22Rv1 (cell line): ENCODE measurements around the gene RANBP1.

Source experiments
- ZFX ChIP-seq: fragments of 450-650 bp; IDR thresholded peaks from 2 replicates; pipeline ENCODE4 v1.6.1; 2017; ENCODE audit warnings: antibody characterized with exemption, borderline replicate concordance
- TF ChIP-seq, protein P1 (sequence below): fragments of 450-650 bp; IDR thresholded peaks from 2 replicates; pipeline ENCODE4 v1.5.1; 2017; ENCODE audit warnings: mild to moderate bottlenecking

- TF ChIP-seq, protein P1, sequence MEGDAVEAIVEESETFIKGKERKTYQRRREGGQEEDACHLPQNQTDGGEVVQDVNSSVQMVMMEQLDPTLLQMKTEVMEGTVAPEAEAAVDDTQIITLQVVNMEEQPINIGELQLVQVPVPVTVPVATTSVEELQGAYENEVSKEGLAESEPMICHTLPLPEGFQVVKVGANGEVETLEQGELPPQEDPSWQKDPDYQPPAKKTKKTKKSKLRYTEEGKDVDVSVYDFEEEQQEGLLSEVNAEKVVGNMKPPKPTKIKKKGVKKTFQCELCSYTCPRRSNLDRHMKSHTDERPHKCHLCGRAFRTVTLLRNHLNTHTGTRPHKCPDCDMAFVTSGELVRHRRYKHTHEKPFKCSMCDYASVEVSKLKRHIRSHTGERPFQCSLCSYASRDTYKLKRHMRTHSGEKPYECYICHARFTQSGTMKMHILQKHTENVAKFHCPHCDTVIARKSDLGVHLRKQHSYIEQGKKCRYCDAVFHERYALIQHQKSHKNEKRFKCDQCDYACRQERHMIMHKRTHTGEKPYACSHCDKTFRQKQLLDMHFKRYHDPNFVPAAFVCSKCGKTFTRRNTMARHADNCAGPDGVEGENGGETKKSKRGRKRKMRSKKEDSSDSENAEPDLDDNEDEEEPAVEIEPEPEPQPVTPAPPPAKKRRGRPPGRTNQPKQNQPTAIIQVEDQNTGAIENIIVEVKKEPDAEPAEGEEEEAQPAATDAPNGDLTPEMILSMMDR = no peak
- no peak for TF ChIP-seq ZFX
Observed at GRCh38 chr22:20123366-20124082, 7.6 kb downstream of the RANBP1 start.
